K562 (cell line): ENCODE data around the gene CTSH. TPM values are rescaled to one million over a fixed set of nuclear protein-coding genes. Genes with fewer than 3 reads are reported as not detected.

Experiments
- ATAC-seq: fragments of 200-7000 bp; cut with Tn5 transposase; 3 replicates; pipeline ENCODE4 v1.9.1; 2020; ENCODE audit warnings: moderate library complexity
- BruUV-seq: library from RNA; stranded (reverse); fragments of 400-500 nt; replicated peaks from 2 replicates; lab custom pipeline; 2021; lab: Mats Ljungman, UMichigan
- CTCF ChIA-PET: fragments of 300-600 bp; formaldehyde crosslinking; extraction: SDS; loops from one replicate; lab custom pipeline; 2021; ENCODE audit warnings: low intra/inter-chr PET ratio; lab: Yijun Ruan, JAX
- POLR2A ChIA-PET: fragments of 300-600, 350-650 bp; sonication (Branson Sonifier 250); formaldehyde crosslinking; extraction: SDS; loops from one replicate; lab custom pipeline; 2021; ENCODE audit warnings: antibody characterized with exemption, inconsistent platforms; lab: Yijun Ruan, JAX
- DNase-seq, 4 experiments: peaks; one replicate each; pipeline versions ENCODE4 v3.0.0 to v3.0.0-alpha.2; 2011 to 2018; ENCODE audit warnings: low spot score in 3 of 4, mixed read lengths in 3 of 4; ENCODE audit errors: extremely low read depth in 1 of 4
- FAIRE-seq: peaks from 2 replicates; lab custom pipeline; 2011; peaks lifted over from hg19 to GRCh38; lab: Jason Lieb, UNC
- H2AFZ ChIP-seq: 2 replicates; pipeline ENCODE4 v1.6.0; 2011; ENCODE audit warnings: low read depth, low read length, control low read depth, inconsistent platforms
- H3K27ac ChIP-seq: fragments of 200-600 bp; 3 replicates; pipeline ENCODE4 v1.8.0; 2011; ENCODE audit warnings: low read depth, mild to moderate bottlenecking, control low read depth, inconsistent platforms, low read length, moderate library complexity, mixed read lengths; ENCODE audit errors: extremely low read depth
- H3K27me3 ChIP-seq, 2 experiments: fragments of 300-600 bp in 1 of 2; 2 replicates in 1 of 2; 3 replicates in 1 of 2; pipeline versions ENCODE4 v1.6.0 to v1.8.0; 2011; ENCODE audit warnings: inconsistent platforms in 2 of 2, low read length in 2 of 2, mild to moderate bottlenecking in 1 of 2, mixed read lengths in 1 of 2, moderate library complexity in 1 of 2; ENCODE audit not compliant: control insufficient read depth in 2 of 2, insufficient read depth in 2 of 2
- H3K36me3 ChIP-seq: fragments of 300-600 bp; 3 replicates; pipeline ENCODE4 v1.8.0; 2011; ENCODE audit warnings: mild to moderate bottlenecking, low read length, inconsistent platforms; ENCODE audit not compliant: control insufficient read depth, insufficient read depth
- H3K4me1 ChIP-seq, 2 experiments: fragments of 200-600 bp in 1 of 2; replicated peaks in 1 of 2; 2 replicates in 1 of 2; 3 replicates in 1 of 2; pipeline versions ENCODE4 v1.5.1 to v1.8.0; 2011; ENCODE audit warnings: inconsistent platforms in 2 of 2, low read length in 2 of 2, mild to moderate bottlenecking in 1 of 2, mixed read lengths in 1 of 2, moderate library complexity in 1 of 2; ENCODE audit not compliant: control insufficient read depth in 2 of 2, insufficient read depth in 2 of 2
- H3K4me2 ChIP-seq: 2 replicates; pipeline ENCODE4 v1.6.1; 2011; ENCODE audit warnings: low read length, control low read depth, inconsistent platforms, mixed read lengths; ENCODE audit not compliant: insufficient read depth
- H3K4me3 ChIP-seq: fragments of 200-600 bp; sonication (generic), shearing (Covaris generic); 2 replicates; pipeline ENCODE4 v1.5.1; 2016; ENCODE audit warnings: control low read depth, inconsistent platforms
- H3K79me2 ChIP-seq: fragments of 200-600 bp; 3 replicates; pipeline ENCODE4 v1.8.0; 2011; ENCODE audit warnings: low read length, inconsistent platforms; ENCODE audit not compliant: control insufficient read depth, insufficient read depth
- H3K9ac ChIP-seq, 2 experiments: 2 replicates each; pipeline versions ENCODE4 v1.6.0 to v1.6.1; 2011; ENCODE audit warnings: low read depth in 2 of 2, low read length in 2 of 2, control low read depth in 1 of 2, inconsistent platforms in 1 of 2, mild to moderate bottlenecking in 1 of 2, mixed read lengths in 1 of 2; ENCODE audit not compliant: insufficient read depth in 1 of 2
- H3K9me1 ChIP-seq: one replicate; pipeline ENCODE4 v1.6.0; 2011; ENCODE audit warnings: inconsistent platforms, mild to moderate bottlenecking, low read length, moderate library complexity; ENCODE audit not compliant: control insufficient read depth, insufficient read depth
- H3K9me3 ChIP-seq: replicated peaks from 2 replicates; pipeline ENCODE4 v1.5.1; 2011; ENCODE audit warnings: low read depth, low read length, inconsistent platforms; ENCODE audit not compliant: control insufficient read depth, insufficient read depth
- H4K20me1 ChIP-seq: replicated peaks from 2 replicates; pipeline ENCODE4 v1.6.1; 2011; ENCODE audit warnings: low read length, inconsistent platforms, mixed read lengths; ENCODE audit not compliant: control insufficient read depth, insufficient read depth
- GABPB2 ChIP-seq: fragments of 250-450 bp; sonication (Bioruptor Pico); conservative IDR thresholded peaks from 2 replicates; pipeline ENCODE4 v1.5.1; 2021; ENCODE audit warnings: mild to moderate bottlenecking
- KLF13 ChIP-seq: fragments of 450-650 bp; IDR thresholded peaks from 2 replicates; pipeline ENCODE4 v1.6.1; 2016; ENCODE audit warnings: missing genetic modification characterization, low read depth, mild to moderate bottlenecking, missing compliant biosample characterization, moderate library complexity, borderline replicate concordance
- MEF2D ChIP-seq: conservative IDR thresholded peaks from 2 replicates; pipeline ENCODE4 v1.6.1; 2016; ENCODE audit warnings: low read depth, missing genetic modification characterization, missing compliant biosample characterization
- MITF ChIP-seq: IDR thresholded peaks from 2 replicates; pipeline ENCODE4 v1.6.1; 2014; ENCODE audit warnings: antibody characterized with exemption
- POLR2AphosphoS5 ChIP-seq: IDR thresholded peaks from 2 replicates; pipeline ENCODE4 v1.6.1; 2011; ENCODE audit warnings: mild to moderate bottlenecking, low read depth, low read length, moderate library complexity; ENCODE audit not compliant: control insufficient read depth, insufficient read depth
- SAP30 ChIP-seq: fragments of 200-600 bp; sonication (generic); IDR thresholded peaks from 2 replicates; pipeline ENCODE4 v1.6.1; 2012; ENCODE audit warnings: borderline replicate concordance, low read depth, mild to moderate bottlenecking, moderate library complexity, low read length, control low read depth, inconsistent platforms; ENCODE audit not compliant: insufficient read depth, poor library complexity, severe bottlenecking
- SMARCB1 ChIP-seq: IDR thresholded peaks from 2 replicates; pipeline ENCODE4 v1.6.1; 2011; ENCODE audit warnings: improper control_type of control experiment, low read depth; ENCODE audit not compliant: insufficient read length
- SRSF9 ChIP-seq: fragments of 200-400 bp; formaldehyde crosslinking; IDR thresholded peaks from 2 replicates; pipeline ENCODE4 v1.6.1; 2017; ENCODE audit warnings: low read depth, low read length, borderline replicate concordance
- TBL1XR1 ChIP-seq, 2 experiments: IDR thresholded peaks; 2 replicates each; pipeline ENCODE4 v1.6.1; 2012; ENCODE audit warnings: improper control_type of control experiment in 2 of 2, low read length in 2 of 2, mild to moderate bottlenecking in 1 of 2
- TRIM25 ChIP-seq: fragments of 450-650 bp; IDR thresholded peaks from 2 replicates; pipeline ENCODE4 v1.7.0; 2016; ENCODE audit warnings: borderline replicate concordance
- ZBTB12 ChIP-seq: fragments of 250-450 bp; sonication (Bioruptor Pico); IDR thresholded peaks from 2 replicates; pipeline ENCODE4 v1.4.0; 2020
- ZNF436 ChIP-seq: fragments of 250-450, 450-650 bp; sonication (Bioruptor Pico); formaldehyde crosslinking; IDR thresholded peaks from 2 replicates; pipeline ENCODE4 v1.7.0; 2020; ENCODE audit warnings: mild to moderate bottlenecking
- WGBS: fragments of 100-300 bp; shearing (Covaris generic); methylation state at CpG from one replicate; pipeline ENCODE4 v1.1.6; 2016; ENCODE audit warnings: low coverage, mixed read lengths; ENCODE audit not compliant: insufficient coverage; ENCODE audit errors: missing lambda C conversion rate; 5-methylcytosine and 5-hydroxymethylcytosine counted together
- in situ Hi-C: fragments of 300-500 bp; cut with MboI; formaldehyde crosslinking; loops from 4 replicates; pipeline ENCODE4 v1.15.0; 2018; ENCODE audit warnings: inconsistent platforms, mixed read lengths
- intact Hi-C: fragments of 100-400 bp; cut with micrococcal nuclease; formaldehyde crosslinking; loops from 2 replicates; pipeline ENCODE4 v1.14.2; 2022
- polyA plus RNA-seq, 8 experiments: library from polyadenylated mRNA; depleted of rRNA in 4 of 8; stranded (reverse) in 5 of 8; unstranded in 3 of 8; fragments of >200 nt; fragmentation: Nextera tagmentation in 2 of 8; fragmentation: Illumina TruSeq in 1 of 8; extraction: Ambion mirVana in 2 of 8; extraction: Trizol in 1 of 8; gene quantifications; 2 replicates each; pipeline versions ENCODE4 v1.2.1 to v1.2.3, GENCODE V29; 2011 to 2014; ENCODE audit warnings: inconsistent platforms in 1 of 8, missing spikeins in 1 of 8
- total RNA-seq, 7 experiments: library from RNA; depleted of rRNA in 6 of 7; stranded (reverse); fragments of >200 nt in 6 of 7; fragmentation: Illumina TruSeq in 2 of 7; extraction: Trizol in 2 of 7; gene quantifications; 2 replicates each; pipeline versions ENCODE4 v1.2.1 to v1.2.3, GENCODE V29; 2011 to 2021; ENCODE audit warnings: low replicate concordance in 1 of 7

CTSH gene
- total and polyA plus RNA-seq, 9 of the 15 experiments (the other 6 are each of a cell fraction or from before 2014, with no cell fraction given), result 15.0 to 462 (median 173) TPM

DNA sequence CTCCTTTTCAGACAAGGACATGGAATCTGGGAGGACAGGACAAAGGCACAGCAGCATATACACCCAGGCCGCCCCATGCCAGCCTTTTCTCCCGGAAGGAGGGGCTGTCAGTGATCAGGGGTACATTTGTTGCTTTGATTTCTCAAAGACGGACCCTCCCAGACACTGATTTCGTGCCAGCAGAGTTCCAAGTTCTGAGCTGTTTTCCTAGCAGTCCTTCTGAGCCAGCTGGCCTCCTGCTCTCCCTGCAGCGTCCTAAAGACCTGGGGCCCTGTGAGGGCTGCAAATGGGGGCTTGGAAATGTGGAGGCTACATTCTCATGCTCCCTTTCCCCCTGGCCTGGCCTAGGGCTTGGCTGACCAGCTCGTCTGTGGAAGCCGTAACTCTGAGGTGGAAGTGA is 22.3 kb downstream of the CTSH start:
- H3K4me2 ChIP-seq, result no peak overlapping the region
- no peak overlapping the region for H2AFZ ChIP-seq
- no peaks in the 10 kb centered on the region for H4K20me1 ChIP-seq
- H3K27me3 ChIP-seq, result no peaks in the 10 kb centered on the region
- ATAC-seq, result no peak
- 92% methylated on average over 7 of the region's 7 CpGs for WGBS
- POLR2A ChIA-PET, result interaction anchor here (0.6 to 1.7 kb wide), 10 partner anchors 8 to 450 kb away, joined by 3 to 6 read pairs (median 3); no protein-coding TSS in a partner anchor
- no peaks in the 10 kb centered on the region for H3K9me3 ChIP-seq
- no peak overlapping the region for H3K27ac ChIP-seq
- BruUV-seq, result no TSS peak
- no peaks in the 10 kb centered on the region for H3K79me2 ChIP-seq
- intact Hi-C loops (no loop called here), in situ Hi-C loops (no loop called here)
- CTCF ChIA-PET, result no interaction called here
- peaks cover 85% of the 10 kb centered on the region for H3K36me3 ChIP-seq
- H3K4me3 ChIP-seq, result no peak overlapping the region
- H3K4me1 ChIP-seq, result no peaks in the 10 kb centered on the region; a peak in 1 of 5 replicates
- H3K9ac ChIP-seq, result no peak overlapping the region
- no peak for FAIRE-seq
- no peaks in the 10 kb centered on the region for H3K9me1 ChIP-seq
- no peak for DNase-seq
- TF ChIP-seq TRIM25 (no peak), GABPB2 (CRISPR knock-in tag) (no peak), MITF (no peak), TBL1XR1 (IDR thresholded peaks at IDR 0.05; ENCODE audit: low read length in 2 of 2) (no peak), MEF2D (no peak), KLF13 (tag) (no peak), SAP30 (no peak), ZBTB12 (no peak), ZNF436 (no peak), SMARCB1 (no peak), POLR2AphosphoS5 (no peak), SRSF9 (no peak)
